ENCODE results near the gene CHEK1.

GRCh38 chr11:125663910-125664309 lies 38.9 kb downstream of the CHEK1 start:
- TF ChIP-seq PAX5 (IDR thresholded peaks at IDR 0.05; ENCODE audit: insufficient read depth, low read length, severe bottlenecking), result no peak
- no peak for TF ChIP-seq POLR2A (IDR thresholded peaks at IDR 0.05; ENCODE audit: low read depth, low read length)
- no peak for TF ChIP-seq POLR2AphosphoS5 (IDR thresholded peaks at IDR 0.05; ENCODE audit: low read depth, low read length)
- TF ChIP-seq TAF1 (IDR thresholded peaks at IDR 0.05; ENCODE audit: low read depth, low read length), result no peak
- no peak for TF ChIP-seq SPI1 (IDR thresholded peaks at IDR 0.05; ENCODE audit: low read depth, low read length)
- no peak for TF ChIP-seq POU2F2 (IDR thresholded peaks at IDR 0.05; ENCODE audit: low read depth, low read length)
